Tibial artery (tissue), 4 donors: ENCODE measurements around the gene TFPI.
A peak's percentile ranks its signal among the peaks of the same experiment; 100 is the strongest.

Experiments
- DNase-seq, 2 donors: peaks; one replicate each; pipeline ENCODE4 v3.0.0-alpha.2; 2019
- H3K27ac ChIP-seq, 2 donors: fragments of 200-600 bp; sonication (generic) in 1 of 2; 1 replicate in 1 of 2; 2 replicates in 1 of 2; pipeline ENCODE4 v1.5.1; 2018 to 2019; ENCODE audit warnings: mild to moderate bottlenecking in 1 of 2
- H3K27me3 ChIP-seq, 2 donors: fragments of 200-600 bp; sonication (generic) in 1 of 2; one replicate each; pipeline versions ENCODE4 v1.5.1 to v1.6.0; 2016 to 2019
- H3K36me3 ChIP-seq, 3 donors: fragments of 200-600 bp; sonication (generic) in 2 of 3; one replicate each; pipeline ENCODE4 v1.5.1; 2016 to 2019; ENCODE audit warnings: mild to moderate bottlenecking in 2 of 3
- H3K4me1 ChIP-seq, 4 donors: fragments of 200-600 bp; sonication (generic) in 2 of 4; 1 replicate in 3 of 4; 2 replicates in 1 of 4; pipeline ENCODE4 v1.5.1; 2016 to 2019
- H3K4me3 ChIP-seq, 2 donors: fragments of 200-600 bp; sonication (generic) in 1 of 2; 1 replicate in 1 of 2; 2 replicates in 1 of 2; pipeline ENCODE4 v1.5.1; 2018 to 2019; ENCODE audit warnings: mild to moderate bottlenecking in 2 of 2
- H3K9me3 ChIP-seq, 3 donors: fragments of 200-600 bp; sonication (generic) in 1 of 3; one replicate each; pipeline ENCODE4 v1.5.1; 2016 to 2019
- CTCF ChIP-seq, 2 experiments: fragments of 200-600 bp in 1 of 2; fragments of 450-650 bp in 1 of 2; IDR thresholded peaks; one replicate each; pipeline ENCODE4 v1.5.1; 2017 to 2019; ENCODE audit warnings: antibody characterized with exemption in 2 of 2, mild to moderate bottlenecking in 1 of 2, moderate library complexity in 1 of 2
- intact Hi-C: fragments of 100-400 bp; cut with DNase I; formaldehyde crosslinking; loops from one replicate; pipeline ENCODE4 v1.15.0; 2023; ENCODE audit warnings: low total_unique reads

TFPI gene

DNA sequence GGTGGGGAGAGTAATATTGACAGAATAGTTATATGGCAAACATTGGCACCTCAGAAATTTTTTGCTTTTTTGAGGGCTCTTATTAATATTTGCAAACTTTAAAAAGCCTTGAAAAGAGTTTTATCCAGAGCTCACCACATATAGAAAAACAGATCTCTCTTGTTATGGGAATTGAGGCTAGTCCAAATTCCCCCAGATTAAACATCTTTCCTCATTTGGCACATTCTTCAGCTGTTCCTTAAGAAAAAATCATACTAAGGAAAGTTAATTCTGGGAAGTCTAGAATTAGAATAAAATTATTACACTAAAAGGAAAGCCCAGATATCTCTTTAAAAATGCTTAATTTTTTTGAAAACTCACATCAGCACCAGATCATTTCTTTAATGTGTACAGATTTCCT, 5.6 kb downstream of the TFPI start:
- H3K4me1 ChIP-seq, result peaks cover 0 to 84% (median 17%) of the 10 kb centered on the region in 4 donors
- H3K9me3 ChIP-seq, result no peaks in the 10 kb centered on the region
- peak overlapping the region; percentile 77 to 80 for H3K27ac ChIP-seq
- H3K4me3 ChIP-seq, result no peak overlapping the region
- intact Hi-C loops, result no loop called here
- no peak for TF ChIP-seq CTCF (IDR thresholded peaks at IDR 0.05)
- no peak for DNase-seq
- H3K36me3 ChIP-seq, result no peaks in the 10 kb centered on the region
- H3K27me3 ChIP-seq, result no peaks in the 10 kb centered on the region

DNA sequence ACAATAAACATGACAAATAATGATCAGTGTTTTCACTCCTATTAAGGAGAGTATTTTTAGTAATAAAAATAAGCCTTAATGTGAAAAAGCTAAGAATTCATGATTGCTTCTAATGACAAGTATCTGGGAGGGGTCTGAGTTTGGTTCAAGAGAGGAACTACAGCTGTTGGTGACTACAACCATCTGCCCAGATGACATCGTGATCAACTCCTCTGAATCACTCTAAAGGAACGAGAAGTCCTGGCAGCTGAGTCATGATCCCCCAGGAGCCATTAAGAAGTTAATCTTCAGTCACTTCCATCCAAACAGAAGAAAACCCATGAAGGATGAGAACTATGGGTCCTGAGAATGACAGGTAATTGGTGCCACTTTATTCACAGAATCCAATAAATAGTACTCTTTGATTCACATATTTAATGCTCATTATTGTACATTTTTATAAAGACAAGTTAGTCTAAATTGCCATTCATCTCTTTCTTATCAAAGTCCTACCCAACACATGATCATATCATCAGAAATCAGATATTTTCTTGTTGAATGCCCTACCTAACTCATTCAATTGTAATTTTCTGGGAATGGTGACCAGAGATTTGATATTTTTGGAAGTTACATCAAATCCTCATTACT, 6.8 kb downstream of the TFPI start:
- H3K36me3 ChIP-seq, result no peaks in the 10 kb centered on the region
- H3K27ac ChIP-seq, result peak overlapping the region; percentile 77 to 80
- intact Hi-C loops, result no loop called here
- H3K27me3 ChIP-seq, result no peaks in the 10 kb centered on the region
- no peak for TF ChIP-seq CTCF (IDR thresholded peaks at IDR 0.05)
- DNase-seq, result peak; percentile 75 to 77
- H3K9me3 ChIP-seq, result no peaks in the 10 kb centered on the region
- no peak overlapping the region for H3K4me3 ChIP-seq
- H3K4me1 ChIP-seq, result peaks cover 0 to 96% (median 20%) of the 10 kb centered on the region in 4 donors

GRCh38 chr2:187546762-187547333, 7.4 kb downstream of the TFPI start:
- no peak for DNase-seq
- no peak for TF ChIP-seq CTCF (IDR thresholded peaks at IDR 0.05)
- intact Hi-C loops, result no loop called here
- Histone ChIP-seq H3K27ac (peak overlapping the region; percentile 77 to 80), H3K4me1 (peaks cover 0 to 99% (median 20%) of the 10 kb centered on the region in 4 donors), H3K4me3 (no peak overlapping the region), H3K27me3 (no peaks in the 10 kb centered on the region), H3K36me3 (no peaks in the 10 kb centered on the region), H3K9me3 (no peaks in the 10 kb centered on the region)

GRCh38 chr2:187545238-187545751, 8.9 kb downstream of the TFPI start:
- Histone ChIP-seq H3K9me3 (no peaks in the 10 kb centered on the region), H3K27ac (peak overlapping the region; percentile 77 to 80), H3K36me3 (no peaks in the 10 kb centered on the region), H3K27me3 (no peaks in the 10 kb centered on the region), H3K4me1 (peaks cover 0 to 100% (median 20%) of the 10 kb centered on the region in 4 donors), H3K4me3 (no peak overlapping the region)
- DNase-seq, result no peak
- TF ChIP-seq CTCF (IDR thresholded peaks at IDR 0.05), result no peak
- intact Hi-C loops, result no loop called here

GRCh38 chr2:187544371-187545080, 9.7 kb downstream of the TFPI start:
- Histone ChIP-seq H3K27ac (peak overlapping the region; percentile 77 to 80), H3K4me1 (peaks cover 0 to 99% (median 20%) of the 10 kb centered on the region in 4 donors), H3K36me3 (no peaks in the 10 kb centered on the region), H3K4me3 (no peak overlapping the region), H3K9me3 (no peaks in the 10 kb centered on the region), H3K27me3 (no peaks in the 10 kb centered on the region)
- TF ChIP-seq CTCF (IDR thresholded peaks at IDR 0.05), result no peak
- intact Hi-C loops, result no loop called here
- DNase-seq, result peak in 1 of 2 donors; percentile 49
